Activated T-cell treated with anti-CD3 and anti-CD28 coated beads, Interleukin-2, amount 50 U/mL, for 4 hours (primary cell): ENCODE data around the gene CNTNAP2. TPM values are rescaled to one million over a fixed set of nuclear protein-coding genes. Genes with fewer than 3 reads are reported as not detected.
"Not testable (repeated sequence)": the region's sequence is repeated elsewhere in the genome, so short reads cannot be mapped to it uniquely, and the experiment has no call there.

Source experiments
- ATAC-seq, 2 donors: fragments of 200-7000 bp; cut with Tn5 transposase; one replicate each; pipeline ENCODE4 v1.10.0; 2021
- DNase-seq: peaks from one replicate; pipeline ENCODE4 v3.0.0-alpha.2; 2020
- H3K27me3 Mint-ChIP-seq: one replicate; pipeline ENCODE4 v1.8.0; 2021; ENCODE audit warnings: low read depth, mixed read lengths
- H3K36me3 Mint-ChIP-seq: one replicate; pipeline ENCODE4 v1.8.0; 2022; ENCODE audit warnings: mixed read lengths; ENCODE audit not compliant: insufficient read depth
- H3K4me1 Mint-ChIP-seq: one replicate; pipeline ENCODE4 v1.8.0; 2021; ENCODE audit warnings: low read depth, mixed read lengths
- H3K4me3 Mint-ChIP-seq: one replicate; pipeline ENCODE4 v1.8.0; 2021; ENCODE audit warnings: mild to moderate bottlenecking, moderate library complexity, mixed read lengths
- H3K9me3 Mint-ChIP-seq: one replicate; pipeline ENCODE4 v1.8.0; 2021; ENCODE audit warnings: mixed read lengths
- total RNA-seq, 3 donors: library from RNA; stranded (reverse); gene quantifications; one replicate each; pipeline ENCODE4 v1.2.1, GENCODE V29; 2021

Gene CNTNAP2
- total RNA-seq, 3 donors from 2014 or later = not detected

DNA sequence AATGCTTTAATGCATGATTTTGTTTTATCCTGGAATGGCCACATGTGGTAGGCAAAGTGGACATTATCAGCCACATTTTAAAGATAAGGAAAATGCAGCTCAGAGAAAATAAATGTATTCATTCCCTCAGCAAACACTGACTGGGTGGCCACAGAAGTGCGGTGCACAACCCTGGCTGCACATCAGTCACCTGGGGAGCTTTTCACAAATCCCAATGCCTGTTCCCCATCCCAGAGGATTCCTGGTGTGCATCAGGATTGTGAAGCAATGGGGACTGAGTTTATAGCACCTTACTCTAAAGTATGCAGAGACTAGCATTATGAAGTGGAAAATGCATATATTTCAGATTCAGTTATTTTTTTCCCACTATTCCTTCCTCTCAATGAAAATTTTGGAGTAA, 2280.5 kb downstream of the CNTNAP2 start:
- Mint-ChIP-seq H3K36me3 (no peaks in the 10 kb centered on the region), H3K4me1 (no peaks in the 10 kb centered on the region), H3K9me3 (no peaks in the 10 kb centered on the region), H3K27me3 (peaks cover 44% of the 10 kb centered on the region), H3K4me3 (no peak overlapping the region)
- ATAC-seq = no peak
- DNase-seq = no peak

GRCh38 chr7:148397551-148397950, 2280.9 kb downstream of the CNTNAP2 start:
- peaks cover 44% of the 10 kb centered on the region for H3K27me3 Mint-ChIP-seq
- H3K36me3 Mint-ChIP-seq = no peaks in the 10 kb centered on the region
- ATAC-seq (no peak), DNase-seq (no peak)
- H3K9me3 Mint-ChIP-seq = no peaks in the 10 kb centered on the region
- no peaks in the 10 kb centered on the region for H3K4me1 Mint-ChIP-seq
- no peak overlapping the region for H3K4me3 Mint-ChIP-seq

DNA sequence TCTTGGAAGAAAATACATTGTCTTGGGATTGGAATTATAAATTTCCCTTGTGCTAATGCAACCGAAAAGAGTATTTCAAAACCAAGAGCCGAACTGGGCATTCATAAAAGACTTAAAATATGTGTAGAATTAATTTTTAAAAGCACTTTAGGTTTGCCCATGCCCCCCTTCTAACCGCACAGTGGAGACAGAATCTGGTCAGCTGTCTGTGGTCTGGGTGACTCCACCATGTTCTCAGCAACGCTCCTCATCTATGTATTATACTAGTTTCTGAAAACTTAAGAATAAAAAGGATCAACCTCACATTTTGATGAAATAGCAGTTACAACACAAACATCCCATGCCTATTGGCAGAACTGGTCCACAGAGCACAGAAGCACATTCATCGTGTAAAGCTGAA, 2281.4 kb downstream of the CNTNAP2 start:
- Mint-ChIP-seq H3K4me3 (no peak overlapping the region), H3K36me3 (no peaks in the 10 kb centered on the region), H3K9me3 (no peaks in the 10 kb centered on the region), H3K27me3 (peaks cover 44% of the 10 kb centered on the region), H3K4me1 (no peaks in the 10 kb centered on the region)
- DNase-seq = no peak
- no peak for ATAC-seq

DNA sequence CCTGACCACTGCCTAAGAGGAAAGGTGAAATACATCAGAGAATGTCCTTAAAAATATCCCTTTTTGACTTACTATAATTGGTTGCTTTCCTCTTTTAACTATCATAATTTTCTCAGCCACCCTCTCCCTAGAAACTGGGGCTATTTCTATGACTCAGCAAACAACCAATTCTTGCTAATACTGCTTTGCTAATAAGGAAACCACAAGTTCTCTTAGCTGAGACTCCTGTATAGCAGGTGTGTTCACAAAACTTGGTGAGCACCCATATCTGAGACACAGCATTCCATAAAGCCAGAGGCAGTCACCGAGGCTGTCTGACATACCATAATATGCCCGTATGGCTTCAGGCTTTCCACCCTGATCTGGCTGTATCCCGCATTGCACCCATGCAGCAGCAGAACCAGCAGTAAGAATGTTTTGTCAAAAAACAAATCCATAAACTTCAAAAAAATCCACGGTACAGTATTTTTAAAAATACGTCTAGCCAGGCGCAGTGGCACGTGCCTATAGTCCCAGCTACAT, 2282.3 kb downstream of the CNTNAP2 start:
- Mint-ChIP-seq H3K4me1 (no peaks in the 10 kb centered on the region), H3K27me3 (peaks cover 44% of the 10 kb centered on the region), H3K4me3 (no peak overlapping the region), H3K36me3 (no peaks in the 10 kb centered on the region), H3K9me3 (no peaks in the 10 kb centered on the region)
- ATAC-seq (no peak), DNase-seq (no peak)

- Mint-ChIP-seq H3K4me1 (no peaks in the 10 kb centered on the region), H3K9me3 (no peaks in the 10 kb centered on the region), H3K36me3 (no peaks in the 10 kb centered on the region), H3K4me3 (peak overlapping the region; percentile 13), H3K27me3 (peaks cover 40% of the 10 kb centered on the region)
- DNase-seq = no peak
- no peak for ATAC-seq
Measured at GRCh38 chr7:148400101-148400500, 2283.5 kb downstream of the CNTNAP2 start.

GRCh38 chr7:148402159-148402558, 2285.6 kb downstream of the CNTNAP2 start:
- H3K9me3 Mint-ChIP-seq = no peaks in the 10 kb centered on the region
- peaks cover 37% of the 10 kb centered on the region for H3K27me3 Mint-ChIP-seq
- H3K4me1 Mint-ChIP-seq = no peaks in the 10 kb centered on the region
- H3K4me3 Mint-ChIP-seq = no peak overlapping the region
- ATAC-seq (no peak), DNase-seq (no peak)
- H3K36me3 Mint-ChIP-seq = no peaks in the 10 kb centered on the region

DNA sequence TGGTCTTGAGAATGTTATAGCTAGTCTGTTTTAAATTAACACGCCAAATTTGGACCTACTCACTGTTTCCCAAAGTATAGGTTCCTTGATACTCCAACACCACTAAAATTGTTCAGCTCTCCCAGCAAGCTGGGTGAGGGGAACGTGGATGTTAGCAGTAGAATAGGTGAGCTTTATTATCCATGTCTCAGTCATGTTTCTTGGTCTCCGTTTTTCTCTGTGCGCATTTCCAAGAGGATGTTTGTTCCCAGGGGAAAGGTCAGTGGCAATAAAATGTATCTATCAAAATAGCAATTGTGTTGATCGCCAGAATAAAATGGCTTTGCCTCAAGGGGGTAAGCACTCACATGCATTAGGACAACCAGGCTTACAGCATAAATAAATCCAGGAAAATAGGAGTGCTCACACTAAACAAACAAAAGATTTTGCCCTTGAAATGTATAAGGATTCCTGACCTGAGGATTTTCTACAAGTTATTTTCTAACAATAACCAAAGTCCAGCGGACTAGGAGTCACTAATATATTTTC, 2286.9 kb downstream of the CNTNAP2 start:
- peaks cover 31% of the 10 kb centered on the region for H3K27me3 Mint-ChIP-seq
- H3K36me3 Mint-ChIP-seq = no peaks in the 10 kb centered on the region
- H3K9me3 Mint-ChIP-seq = no peaks in the 10 kb centered on the region
- no peaks in the 10 kb centered on the region for H3K4me1 Mint-ChIP-seq
- H3K4me3 Mint-ChIP-seq = no peak overlapping the region
- ATAC-seq (no peak), DNase-seq (no peak)

GRCh38 chr7:148408307-148408706, 2291.7 kb downstream of the CNTNAP2 start:
- ATAC-seq (no peak), DNase-seq (no peak)
- no peaks in the 10 kb centered on the region for H3K36me3 Mint-ChIP-seq
- H3K27me3 Mint-ChIP-seq = peaks cover 12% of the 10 kb centered on the region
- no peaks in the 10 kb centered on the region for H3K9me3 Mint-ChIP-seq
- H3K4me3 Mint-ChIP-seq = no peak overlapping the region
- H3K4me1 Mint-ChIP-seq = no peaks in the 10 kb centered on the region

GRCh38 chr7:148410905-148411304, 2294.3 kb downstream of the CNTNAP2 start:
- Mint-ChIP-seq H3K4me3 (no peak overlapping the region), H3K27me3 (peaks cover 19% of the 10 kb centered on the region), H3K36me3 (no peaks in the 10 kb centered on the region), H3K4me1 (no peaks in the 10 kb centered on the region), H3K9me3 (no peaks in the 10 kb centered on the region)
- DNase-seq = no peak
- no peak for ATAC-seq

GRCh38 chr7:148412691-148413090, 2296.1 kb downstream of the CNTNAP2 start:
- DNase-seq (no peak), ATAC-seq (no peak)
- H3K27me3 Mint-ChIP-seq = peaks cover 18% of the 10 kb centered on the region
- H3K4me1 Mint-ChIP-seq = no peaks in the 10 kb centered on the region
- no peak overlapping the region for H3K4me3 Mint-ChIP-seq
- H3K36me3 Mint-ChIP-seq = no peaks in the 10 kb centered on the region
- H3K9me3 Mint-ChIP-seq = no peaks in the 10 kb centered on the region

DNA sequence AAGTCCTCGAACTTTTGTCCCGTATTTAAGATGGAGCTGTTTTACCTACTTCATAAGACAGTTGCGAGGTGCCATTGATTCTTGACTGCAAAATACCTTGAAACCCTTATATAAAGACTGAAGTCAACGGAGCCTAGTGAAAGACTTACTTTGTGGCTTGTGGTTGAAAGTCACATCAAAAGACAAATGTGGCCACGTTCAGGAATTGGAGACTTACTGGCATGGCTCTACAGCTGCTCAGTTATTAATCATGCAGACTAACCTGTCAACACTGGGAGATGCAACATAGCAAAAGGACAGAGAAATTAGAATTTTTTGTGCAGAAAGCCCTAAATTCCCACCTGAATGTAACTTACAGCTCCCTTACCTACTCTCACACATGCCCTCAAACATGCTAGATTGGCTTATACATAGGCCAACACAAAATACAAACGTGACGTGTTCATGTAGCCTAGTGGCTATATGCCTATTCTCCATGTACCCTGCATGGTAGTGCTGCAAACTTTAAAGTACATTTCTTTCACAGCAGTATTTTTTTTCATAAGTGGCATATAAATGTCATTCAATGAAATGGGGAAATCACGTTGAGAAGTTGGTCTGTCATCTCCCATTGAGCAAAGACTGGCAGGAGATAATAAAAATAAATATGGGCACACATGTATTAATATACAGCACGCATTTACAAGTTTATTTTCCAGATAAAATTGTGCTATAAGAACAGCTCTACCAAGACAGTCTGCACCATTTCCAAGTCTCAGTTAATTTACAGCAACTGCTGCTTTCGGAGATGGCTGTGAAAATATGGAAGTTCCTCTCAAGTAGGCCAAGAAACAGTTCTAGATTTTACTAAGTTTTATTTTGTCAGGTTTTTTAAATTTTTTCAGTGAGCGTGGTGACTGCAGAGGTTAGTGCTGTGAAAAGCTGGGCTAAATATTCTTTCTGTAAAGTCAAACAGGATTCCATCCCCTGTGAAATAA, 2303.5 kb downstream of the CNTNAP2 start:
- H3K27me3 Mint-ChIP-seq = peaks cover 41% of the 10 kb centered on the region
- H3K9me3 Mint-ChIP-seq = peaks cover 5% of the 10 kb centered on the region
- H3K4me1 Mint-ChIP-seq = no peaks in the 10 kb centered on the region
- no peak overlapping the region for H3K4me3 Mint-ChIP-seq
- DNase-seq (no peak), ATAC-seq (no peak)
- H3K36me3 Mint-ChIP-seq = peaks cover 3% of the 10 kb centered on the region

DNA sequence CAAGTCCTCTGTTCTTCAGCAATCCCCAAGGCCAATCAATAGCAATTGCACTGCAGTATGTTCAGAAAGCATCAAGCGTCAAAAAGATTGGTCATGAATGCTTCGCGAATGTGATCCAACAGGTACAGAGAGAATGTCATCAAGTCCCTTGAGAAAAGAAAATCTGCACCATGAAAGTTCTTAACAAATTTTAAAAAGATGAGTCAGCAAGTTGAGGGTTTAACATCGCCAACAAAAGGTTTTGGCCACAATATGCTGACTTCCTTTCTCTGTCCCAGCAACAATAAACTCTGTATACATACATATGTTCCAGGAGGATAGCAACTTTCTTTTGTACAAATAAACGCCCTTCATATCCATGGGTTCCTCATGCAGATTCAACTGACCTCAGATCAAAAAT, 2305.4 kb downstream of the CNTNAP2 start:
- H3K4me3 Mint-ChIP-seq = no peak overlapping the region
- no peak for ATAC-seq
- H3K9me3 Mint-ChIP-seq = peaks cover 5% of the 10 kb centered on the region
- DNase-seq = no peak
- peaks cover 3% of the 10 kb centered on the region for H3K36me3 Mint-ChIP-seq
- H3K27me3 Mint-ChIP-seq = peaks cover 38% of the 10 kb centered on the region
- H3K4me1 Mint-ChIP-seq = no peaks in the 10 kb centered on the region

DNA sequence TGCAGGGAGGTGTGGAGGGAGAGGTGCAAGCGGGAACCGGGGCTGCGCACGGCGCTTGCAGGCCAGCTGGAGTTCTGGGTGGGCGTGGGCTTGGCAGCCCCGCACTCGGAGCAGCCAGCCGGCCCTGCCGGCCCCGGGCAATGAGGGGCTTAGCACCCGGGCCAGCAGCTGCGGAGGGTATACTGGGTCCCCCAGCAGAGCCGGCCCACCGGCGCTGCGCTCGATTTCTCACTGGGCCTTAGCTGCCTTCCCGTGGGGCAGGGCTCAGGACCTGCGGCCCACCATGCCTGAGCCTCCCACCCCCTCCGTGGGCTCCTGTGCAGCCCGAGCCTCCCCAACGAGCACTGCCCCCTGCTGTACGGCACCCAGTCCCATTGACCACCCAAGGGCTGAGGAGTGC, 2309.8 kb downstream of the CNTNAP2 start:
- not testable (repeated sequence) for DNase-seq, ATAC-seq, H3K4me3 Mint-ChIP-seq, H3K4me1 Mint-ChIP-seq, H3K36me3 Mint-ChIP-seq, H3K9me3 Mint-ChIP-seq
- H3K27me3 Mint-ChIP-seq = peaks cover 27% of the 10 kb centered on the region

DNA sequence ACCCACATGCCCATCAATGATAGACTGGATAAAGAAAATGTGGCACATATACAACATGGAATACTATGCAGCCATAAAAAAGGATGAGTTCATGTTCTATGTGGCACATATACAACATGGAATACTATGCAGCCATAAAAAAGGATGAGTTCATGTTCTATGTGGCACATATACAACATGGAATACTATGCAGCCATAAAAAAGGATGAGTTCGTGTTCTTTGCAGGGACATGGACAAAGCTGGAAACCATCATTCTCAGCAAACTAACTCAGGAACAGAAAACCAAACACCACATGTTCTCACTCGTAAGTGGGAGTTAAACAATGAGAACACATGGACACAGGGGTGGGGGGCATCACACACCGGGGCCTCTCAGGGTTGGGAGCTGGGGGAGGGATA, 2314.1 kb downstream of the CNTNAP2 start:
- ATAC-seq, H3K27me3 Mint-ChIP-seq, DNase-seq, H3K9me3 Mint-ChIP-seq, H3K4me1 Mint-ChIP-seq, H3K4me3 Mint-ChIP-seq, H3K36me3 Mint-ChIP-seq: not testable (repeated sequence)
